Skin of body (tissue), 2 donors: ENCODE results near the gene TOX2. TPM values are rescaled to one million over a fixed set of nuclear protein-coding genes. Genes with fewer than 3 reads are reported as not detected.

ENCODE experiments used
- DNase-seq: peaks from one replicate; lab custom pipeline; 2025; lab: John Stamatoyannopoulos, UW
- total RNA-seq: library from RNA; depleted of rRNA; stranded (reverse); fragments of >200 nt; gene quantifications from one replicate; pipeline ENCODE4 v1.2.3, GENCODE V29; 2014

The TOX2 gene
- total RNA-seq, 1 donor from 2014 or later: 0.89 TPM

DNA sequence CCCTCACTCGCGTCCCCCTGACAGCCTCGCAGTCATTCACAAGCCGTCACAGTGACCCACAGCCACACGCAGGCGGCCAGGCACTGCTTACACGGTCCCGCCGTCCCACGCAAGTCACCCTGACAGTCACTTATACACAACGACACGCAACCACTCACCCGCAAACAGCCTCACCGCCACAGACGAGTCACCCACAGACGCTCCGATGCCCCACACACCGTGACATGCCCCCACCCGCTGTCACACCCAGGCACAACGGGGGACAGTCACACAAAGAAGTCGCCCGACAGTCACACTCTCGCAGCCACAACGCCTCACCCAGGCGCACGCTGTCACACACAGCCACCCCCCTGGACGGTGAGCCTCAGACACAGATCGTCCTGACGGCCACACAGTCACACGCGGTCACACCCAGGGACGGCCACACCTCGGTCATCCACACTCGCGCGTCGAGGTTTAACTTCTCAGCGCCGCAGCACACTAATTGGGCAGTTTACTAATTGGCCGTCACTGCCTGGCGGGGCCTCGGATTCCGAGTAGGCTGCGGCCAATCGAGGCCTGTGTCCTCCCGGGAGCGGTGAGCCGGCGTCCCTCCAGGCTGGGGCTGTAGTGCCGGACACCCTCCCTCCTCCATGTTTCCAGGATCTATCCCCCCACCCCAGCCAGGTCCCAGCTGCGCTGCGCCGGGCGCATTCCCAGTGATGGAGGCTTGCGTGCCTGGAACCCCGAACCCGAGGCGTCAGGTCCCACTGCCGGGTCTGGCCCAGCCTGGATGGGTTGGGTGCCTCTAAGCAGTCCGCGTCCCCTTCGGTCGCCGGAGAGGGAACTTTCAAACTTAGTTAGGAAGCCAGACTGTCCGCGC is 790 bp downstream of the TOX2 start:
- no peak for DNase-seq

DNA sequence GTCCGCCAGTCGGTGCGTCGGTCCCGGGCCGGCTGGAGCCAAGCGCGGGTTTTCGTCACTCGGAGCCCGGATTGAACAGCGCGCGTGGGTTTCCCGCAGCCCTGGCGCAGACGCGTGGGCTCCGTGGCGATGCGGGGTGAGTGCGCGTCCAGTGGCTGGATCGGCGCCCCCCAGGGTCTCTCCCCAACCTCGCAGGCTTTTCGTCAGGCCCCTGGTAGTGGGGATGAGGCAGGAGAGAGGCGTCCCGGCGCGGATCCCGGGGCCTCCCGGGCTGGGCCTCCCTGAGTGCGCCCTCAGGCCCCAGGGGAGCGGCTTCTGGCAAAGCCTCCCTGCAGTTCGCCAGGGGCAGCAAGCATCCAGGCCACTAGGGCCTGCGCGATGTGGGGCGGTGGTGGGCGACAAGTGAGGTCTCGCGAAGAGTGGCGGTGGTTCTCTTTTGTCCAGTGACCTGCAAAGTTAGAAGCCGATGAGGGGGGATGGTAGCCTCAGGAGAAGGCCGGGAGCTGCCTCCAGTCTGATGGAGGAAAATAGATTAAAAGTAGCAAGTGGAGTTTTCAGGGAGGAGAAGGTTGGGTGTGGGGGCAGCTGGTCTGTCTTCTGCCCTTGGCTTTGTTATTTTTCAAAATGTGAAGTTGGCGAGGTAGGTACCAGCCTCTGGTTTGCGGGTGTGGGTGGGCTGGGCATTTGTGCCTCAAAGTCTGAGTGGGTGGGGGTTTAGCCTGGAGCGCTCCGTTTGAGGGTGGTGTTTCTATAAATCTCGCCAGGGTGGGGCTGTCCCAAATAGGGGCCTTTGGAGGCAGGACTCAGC is 1.6 kb downstream of the TOX2 start:
- DNase-seq: no peak

DNA sequence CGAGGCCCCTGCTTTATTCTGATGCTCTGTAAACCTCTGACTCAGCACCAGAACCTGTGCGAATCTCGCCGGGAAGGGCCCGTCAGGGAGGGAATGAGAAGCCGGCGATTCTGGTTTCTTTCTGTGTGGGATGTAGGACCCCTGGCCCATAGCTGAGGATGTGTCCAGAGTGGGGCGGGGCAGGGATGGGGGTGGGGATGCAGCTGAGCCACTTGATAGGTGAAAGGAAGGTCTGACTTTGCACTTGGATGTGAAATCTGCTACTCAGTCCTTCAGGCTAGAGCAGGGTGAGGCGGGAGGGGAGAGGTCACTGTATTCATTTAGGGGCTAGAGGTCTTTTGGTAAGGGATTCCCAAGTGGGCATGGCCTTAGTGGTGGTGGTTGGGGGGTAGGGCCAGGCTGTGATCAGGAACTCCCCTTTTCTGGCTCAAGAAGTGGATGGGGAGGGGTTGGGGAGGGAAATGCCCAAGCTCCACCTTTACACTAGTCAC is 2.3 kb downstream of the TOX2 start:
- no peak for DNase-seq

DNA sequence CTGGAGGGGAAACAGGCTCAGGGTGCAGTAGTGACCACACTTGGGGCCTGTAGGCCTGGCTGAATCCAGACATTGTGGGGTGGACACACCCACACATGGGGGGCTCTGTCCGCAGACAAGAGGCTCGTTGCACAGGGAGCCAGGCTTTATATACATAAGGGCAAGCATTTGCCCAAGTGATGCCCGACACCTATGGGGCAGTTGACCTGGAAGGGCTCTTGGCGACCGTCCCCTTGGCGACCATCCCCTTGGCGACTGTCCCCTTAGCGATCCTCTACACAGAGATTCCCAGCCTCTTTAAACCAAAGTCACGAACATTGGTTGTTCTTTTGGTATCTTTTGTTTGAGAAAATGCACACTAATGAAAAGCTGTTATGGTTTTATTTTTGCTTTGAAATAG is 2.7 kb downstream of the TOX2 start:
- no peak for DNase-seq

DNA sequence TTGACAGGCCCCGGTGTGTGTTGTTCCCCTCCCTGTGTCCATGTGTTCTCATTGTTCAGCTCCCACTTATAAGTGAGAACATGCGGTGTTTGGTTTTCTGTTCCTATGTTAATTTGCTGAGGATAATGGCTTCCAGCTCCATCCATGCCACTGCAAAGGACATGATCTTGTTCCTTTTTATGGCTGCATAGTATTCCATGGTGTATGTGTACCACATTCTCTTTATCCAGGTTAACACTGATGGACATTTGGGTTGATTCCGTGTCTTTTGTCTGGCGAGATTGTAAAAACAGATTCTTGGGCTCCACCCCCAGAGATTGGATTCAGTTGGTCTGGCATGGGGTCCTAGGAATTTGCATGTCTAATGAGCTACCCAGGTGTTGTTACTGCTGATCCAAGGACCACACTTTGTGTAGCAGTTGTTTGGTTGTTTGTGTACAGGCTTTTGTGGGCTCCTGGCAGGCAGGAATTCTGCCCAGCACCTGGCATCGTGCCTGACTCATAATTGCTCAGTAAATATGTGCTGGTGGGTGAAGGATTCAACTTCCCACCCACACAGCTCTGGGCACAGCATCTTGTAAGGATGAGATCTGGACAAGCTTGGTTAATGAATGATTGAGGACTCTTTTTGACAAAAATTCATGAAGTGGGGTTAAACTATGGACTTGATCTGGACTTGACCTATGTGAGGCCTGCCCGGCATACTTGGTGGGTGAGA is 5.2 kb downstream of the TOX2 start:
- no peak for DNase-seq

DNA sequence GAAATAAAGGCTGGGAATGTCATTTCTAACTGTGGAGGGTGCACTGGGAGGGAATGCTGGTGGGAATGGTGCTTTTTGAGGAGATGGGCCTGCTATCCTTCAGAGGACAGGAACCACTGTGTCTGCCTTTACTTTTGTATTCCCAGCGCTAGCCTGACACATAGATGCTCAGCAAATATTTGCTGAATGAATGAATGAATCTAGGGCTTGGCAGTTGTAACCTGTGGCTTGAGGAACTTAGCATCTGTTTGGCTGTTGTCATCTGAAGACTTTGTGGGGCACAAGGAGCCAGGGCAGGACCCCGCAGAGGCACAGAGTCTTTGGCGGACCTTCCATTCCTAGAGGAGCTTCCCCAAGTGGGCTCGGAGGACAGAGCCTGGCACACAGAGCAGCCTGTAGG is 6.1 kb downstream of the TOX2 start:
- no peak for DNase-seq

DNA sequence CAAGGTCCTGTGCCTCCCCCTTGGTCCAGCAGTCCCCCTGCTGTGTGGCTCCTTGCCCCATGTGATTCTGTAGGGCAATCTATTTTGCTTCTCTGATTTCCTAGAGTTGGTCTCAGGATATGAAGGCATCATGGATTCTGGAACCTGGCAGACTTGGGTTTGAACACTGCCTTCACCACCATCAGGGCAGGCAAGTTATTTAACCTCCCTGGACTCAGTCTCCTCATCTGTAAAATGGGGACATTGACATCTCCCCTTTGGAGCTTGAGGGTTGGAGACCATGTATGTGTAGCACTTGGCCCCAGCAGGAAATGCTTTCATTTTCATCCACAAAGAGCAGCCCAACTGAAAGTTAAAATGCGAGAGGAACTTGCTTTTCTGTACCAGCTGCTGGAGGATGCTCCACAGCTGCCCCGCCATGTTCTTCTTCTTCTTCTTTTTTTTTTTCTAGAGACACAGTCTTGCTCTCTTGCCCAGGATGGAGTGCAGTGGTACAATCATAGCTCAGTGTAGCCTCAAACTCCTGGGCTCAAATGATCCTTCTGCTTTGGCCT is 6.7 kb downstream of the TOX2 start:
- DNase-seq: no peak

DNA sequence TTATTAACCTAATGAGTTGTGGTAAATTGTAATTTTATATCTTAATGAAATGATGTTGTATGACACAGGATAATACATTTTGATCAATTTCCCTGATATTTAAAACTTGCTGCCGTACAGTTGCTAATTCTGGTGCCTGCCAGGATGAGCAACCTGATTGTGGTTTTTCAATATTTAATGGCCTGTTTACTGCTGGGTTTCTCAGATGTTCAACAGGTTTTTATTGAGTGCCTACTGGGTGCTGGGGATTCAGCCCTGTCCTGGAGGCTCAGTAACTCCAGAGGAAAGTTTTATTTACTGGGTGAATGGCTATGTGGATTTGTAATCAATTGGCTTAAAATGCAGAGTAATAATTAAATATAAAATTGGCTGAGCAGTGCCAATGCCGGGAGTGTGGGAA is 8.0 kb downstream of the TOX2 start:
- DNase-seq: no peak

DNA sequence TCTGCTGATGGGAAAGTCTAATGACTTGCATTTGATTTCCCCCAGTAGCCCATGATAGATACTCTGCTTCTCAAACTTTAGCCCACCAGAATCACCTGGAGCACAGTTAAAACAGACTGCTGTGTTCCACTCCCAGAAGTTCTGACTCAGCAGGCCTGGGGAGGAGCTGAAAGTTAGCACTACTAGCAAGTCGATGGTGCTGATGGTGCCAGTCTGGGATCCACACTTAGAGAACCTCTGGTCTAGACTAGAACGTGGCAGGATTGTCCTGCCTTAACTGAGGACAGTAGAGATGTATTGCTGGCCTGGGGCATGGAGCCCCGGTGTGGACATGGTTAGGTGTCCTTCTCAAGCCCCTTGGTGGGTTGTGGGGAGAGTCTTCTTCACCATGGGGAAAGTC is 8.7 kb downstream of the TOX2 start:
- DNase-seq: no peak

DNA sequence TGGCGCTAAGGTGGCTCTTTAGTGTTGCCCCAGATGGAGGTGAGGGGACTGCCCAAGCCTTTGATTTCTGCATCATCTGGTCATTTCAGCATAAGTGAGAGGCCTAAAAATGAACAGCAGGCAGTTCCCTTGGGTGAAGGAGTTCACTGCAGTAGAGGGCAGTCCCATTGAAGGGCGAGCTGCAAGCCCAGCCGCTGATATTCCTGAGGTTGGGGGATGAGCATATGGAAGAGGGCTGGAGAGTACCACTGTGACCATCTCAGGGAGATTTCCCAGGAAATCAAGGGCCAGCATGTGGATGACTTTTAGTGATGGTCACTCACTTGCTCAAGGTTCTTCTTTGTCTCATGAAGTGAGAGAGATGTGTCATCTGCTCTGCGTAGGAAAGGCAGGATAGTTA is 9.3 kb downstream of the TOX2 start:
- DNase-seq: no peak

DNA sequence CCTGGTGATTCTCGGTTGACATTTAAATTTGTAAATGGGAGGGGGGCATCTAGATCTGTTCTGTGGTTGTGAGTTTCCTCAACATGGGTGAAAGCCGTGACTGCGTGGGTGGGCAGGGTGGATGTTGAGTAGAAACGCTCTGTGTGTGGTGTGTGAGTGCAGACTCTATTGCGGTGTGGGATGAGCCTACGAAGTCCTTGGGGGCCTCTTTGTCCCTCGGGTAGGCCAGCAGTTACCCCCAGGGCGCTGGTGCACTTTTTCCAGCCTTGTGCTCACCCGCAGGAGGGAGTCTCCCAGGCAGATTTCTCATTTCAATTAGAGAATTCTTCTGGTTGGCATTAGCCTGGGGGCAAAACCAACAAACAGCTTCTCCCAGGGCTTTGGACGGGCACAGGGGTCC is 10.6 kb downstream of the TOX2 start:
- no peak for DNase-seq

DNA sequence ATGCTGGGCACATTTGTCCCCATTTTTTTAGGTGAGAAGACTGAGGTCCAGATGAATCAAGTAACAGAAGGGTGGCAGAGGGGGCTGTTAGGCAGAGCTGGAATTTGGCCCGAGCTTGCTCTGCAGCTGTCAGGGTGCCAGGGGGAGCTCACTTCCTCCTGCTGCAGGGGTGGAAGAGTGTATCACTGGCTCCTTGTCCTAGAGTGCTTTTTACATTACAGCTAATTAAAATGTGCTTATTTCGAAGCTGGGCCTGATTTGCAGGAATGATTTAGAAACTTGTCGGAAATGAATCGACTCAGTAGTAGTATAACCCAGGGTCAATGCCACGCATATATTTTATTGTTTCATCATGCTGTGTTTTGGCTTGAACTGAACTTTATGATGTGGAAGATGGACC is 11.1 kb downstream of the TOX2 start:
- no peak for DNase-seq

DNA sequence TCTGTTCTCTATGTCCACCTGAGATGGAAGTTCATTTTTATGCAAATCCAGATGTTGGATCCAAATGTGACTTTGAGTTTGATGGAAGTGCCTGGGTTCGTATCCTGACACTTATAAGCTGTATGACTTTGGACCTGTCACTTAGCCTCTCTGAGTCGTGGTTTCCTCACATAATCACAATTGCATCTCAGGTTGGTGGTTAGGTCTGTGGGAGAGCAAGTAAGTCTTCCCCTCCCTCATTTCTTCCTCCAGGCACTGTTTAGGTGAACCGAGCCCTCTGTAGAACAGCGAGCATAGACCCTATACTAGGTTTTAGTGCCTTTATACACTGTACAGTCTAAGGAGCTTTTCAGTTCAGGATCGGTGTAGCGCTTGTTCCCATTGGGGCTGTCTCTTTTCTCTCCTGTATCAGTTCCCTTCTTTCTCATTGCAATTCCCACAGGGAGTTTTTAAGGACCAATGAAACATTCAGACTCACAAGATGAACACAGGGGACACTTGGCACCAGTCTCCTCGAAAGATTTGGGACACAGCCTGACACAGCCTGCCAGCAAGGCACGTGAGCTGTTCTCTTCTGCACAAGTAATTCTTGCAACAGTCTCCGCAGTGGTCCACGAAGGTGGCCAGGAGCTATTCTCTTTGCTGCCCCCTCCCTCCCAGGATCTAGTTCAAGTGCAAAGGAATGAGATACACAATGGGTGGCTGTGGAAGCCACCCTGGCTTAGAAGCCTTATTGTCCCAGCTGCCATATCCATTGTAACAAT is 11.8 kb downstream of the TOX2 start:
- DNase-seq: no peak

DNA sequence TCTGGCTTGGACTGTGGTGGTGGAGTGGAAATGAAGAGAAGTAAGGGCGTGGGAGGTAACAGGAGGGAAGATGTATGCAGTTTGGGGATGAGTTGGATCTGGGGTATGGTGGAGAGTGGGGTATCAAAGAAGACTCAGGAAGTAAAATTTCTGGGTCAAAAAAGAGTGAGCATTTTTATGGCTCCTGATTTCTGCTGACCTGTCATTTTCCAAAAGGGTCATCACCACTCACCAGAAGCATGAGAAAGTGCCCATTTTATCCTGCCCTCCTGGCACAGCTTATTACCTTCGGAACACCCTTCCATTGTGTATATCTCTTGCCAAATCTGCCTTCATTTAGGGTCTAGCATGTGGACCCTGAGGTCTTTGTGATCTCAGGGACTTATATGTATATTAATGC is 17.3 kb downstream of the TOX2 start:
- DNase-seq: no peak

DNA sequence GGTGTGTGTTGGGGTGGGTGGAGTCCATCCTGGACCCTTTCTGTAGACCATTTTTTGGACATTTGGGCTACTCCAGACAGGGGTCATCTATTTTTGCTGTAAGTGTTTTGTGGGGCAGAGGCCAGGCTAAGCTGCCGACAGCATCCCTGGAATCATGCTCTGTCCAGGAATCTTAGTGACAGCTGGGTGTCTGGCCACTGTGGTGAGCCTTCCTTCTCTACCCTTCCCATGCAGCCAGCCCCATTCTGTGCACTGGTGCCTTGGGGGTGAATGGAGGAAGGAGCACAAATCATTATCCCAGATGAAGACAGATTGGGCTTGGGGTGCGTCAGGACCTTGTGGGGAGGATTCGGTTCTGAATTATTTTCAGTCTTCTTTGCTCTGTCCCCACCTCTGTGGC is 20.2 kb downstream of the TOX2 start:
- DNase-seq: no peak

DNA sequence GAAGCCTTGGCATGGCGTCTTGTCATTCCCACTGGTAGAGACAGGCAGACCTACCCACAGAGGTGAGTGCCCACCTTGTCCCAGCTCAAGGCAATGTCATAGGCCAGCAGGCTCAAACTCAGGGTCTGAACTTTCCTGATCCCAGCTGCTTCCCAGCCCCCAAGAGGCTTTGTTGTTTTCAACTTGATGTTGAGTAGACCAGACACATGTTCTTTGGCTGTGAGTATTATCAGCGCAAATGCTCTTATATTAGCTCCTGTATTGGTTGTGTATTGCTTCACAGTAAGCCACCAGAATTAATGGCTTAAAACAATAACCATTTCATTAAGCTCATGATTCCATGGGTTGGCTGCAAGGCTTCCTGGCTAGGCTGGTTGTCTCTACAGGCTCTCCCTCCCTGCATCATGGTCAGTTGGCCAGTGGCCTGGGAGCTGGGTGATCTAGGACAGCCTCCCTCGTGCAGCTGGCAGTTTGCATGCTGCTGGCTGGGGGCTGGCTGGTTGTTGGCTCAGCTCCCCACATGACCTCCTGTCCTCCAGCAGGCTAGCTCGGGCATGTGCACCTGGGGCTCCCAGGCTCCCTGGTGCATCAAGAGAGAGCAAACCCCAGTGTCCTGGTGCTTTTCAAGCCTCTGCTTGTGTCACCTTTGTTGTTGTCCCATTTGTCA is 21.6 kb downstream of the TOX2 start:
- DNase-seq: no peak

DNA sequence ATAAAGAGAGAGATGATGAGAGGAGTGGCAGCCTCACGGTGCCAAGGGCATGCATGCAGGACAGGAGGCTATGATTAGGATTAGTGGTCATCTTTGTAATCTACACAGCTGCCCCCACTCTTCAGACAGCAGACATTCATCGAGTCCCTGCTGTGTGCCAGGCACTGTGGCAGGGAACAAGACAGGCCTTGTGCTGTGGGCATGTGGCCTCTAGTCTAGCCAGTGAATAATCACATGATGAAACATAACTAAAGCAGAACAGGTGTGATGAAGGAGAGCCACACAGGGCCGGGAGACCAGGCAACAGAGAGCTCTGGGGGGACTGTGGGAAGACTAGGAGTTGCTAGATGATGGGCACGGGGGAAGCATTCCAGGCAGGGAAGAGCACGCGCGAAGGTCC is 22.2 kb downstream of the TOX2 start:
- no peak for DNase-seq

DNA sequence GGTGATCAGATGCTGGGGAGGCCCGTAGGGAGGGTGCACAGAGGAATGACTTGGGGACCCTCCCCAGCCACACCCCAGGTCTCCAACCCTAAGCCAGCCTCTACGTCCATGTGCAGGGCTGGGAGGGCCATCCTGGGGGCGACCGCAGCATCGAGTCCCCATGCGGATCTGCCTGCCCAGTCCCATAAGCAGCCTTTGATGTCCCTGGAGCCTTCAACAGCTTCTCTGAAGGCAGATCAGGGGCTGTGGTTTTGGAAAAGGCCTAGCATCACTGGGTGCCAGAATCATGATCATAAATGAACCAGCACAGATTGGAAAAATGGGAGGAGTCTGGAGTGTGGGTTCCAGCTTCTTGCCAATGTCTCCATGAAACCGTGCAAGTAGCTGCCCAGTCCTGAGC is 22.9 kb downstream of the TOX2 start:
- no peak for DNase-seq

DNA sequence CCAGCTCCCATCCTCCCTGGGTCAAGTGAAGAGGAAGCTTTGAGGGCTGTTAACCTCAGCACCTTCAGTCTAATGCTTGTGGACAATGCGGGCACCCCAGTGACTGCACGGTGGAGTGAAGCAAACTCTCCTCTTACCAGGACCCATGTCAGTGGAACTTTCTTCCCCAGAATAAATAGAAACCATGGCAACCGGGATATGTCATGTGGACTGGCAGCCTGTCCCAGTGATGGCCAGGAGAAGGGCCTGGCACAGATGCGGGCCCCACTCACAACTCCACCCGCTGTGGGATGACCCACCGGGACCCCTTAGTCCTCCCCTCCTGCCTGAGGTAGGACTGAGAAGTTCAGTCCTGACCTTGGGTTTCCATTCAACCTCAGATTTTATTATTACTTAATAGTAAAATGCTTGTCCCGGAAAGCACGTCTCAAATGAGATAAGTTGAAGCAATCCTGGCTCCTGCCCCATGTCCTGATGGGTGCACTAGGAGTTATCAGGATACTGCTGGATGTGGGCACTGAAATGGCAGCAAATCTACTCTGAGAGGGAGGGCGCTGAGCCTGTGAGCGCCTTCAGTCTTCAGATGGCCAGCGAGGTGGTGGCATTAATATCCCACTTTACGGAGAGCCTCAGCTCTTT is 23.5 kb downstream of the TOX2 start:
- DNase-seq: no peak
